ENCODE results near the gene KCNJ12.
"Not testable (repeated sequence)": the region's sequence is repeated elsewhere in the genome, so short reads cannot be mapped to it uniquely, and the experiment has no call there.

Gene KCNJ12

DNA sequence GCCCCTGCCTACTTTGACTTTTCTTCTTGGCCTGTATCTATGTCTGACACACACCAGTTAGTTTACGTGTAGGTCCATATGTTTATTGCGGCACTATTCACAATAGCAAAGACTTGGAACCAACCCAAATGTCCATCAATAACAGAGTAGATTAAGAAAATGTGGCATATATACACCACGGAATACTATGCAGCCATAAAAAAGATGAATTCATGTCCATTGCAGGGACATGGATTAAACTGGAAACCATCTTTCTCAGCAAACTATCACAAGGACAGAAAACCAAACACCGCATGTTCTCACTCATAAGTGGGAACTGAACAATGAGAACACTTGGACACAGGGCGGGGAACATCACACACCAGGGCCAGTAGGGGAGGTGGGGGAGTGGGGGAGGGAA, 80.3 kb downstream of the KCNJ12 start:
- DNase-seq, result not testable (repeated sequence)

DNA sequence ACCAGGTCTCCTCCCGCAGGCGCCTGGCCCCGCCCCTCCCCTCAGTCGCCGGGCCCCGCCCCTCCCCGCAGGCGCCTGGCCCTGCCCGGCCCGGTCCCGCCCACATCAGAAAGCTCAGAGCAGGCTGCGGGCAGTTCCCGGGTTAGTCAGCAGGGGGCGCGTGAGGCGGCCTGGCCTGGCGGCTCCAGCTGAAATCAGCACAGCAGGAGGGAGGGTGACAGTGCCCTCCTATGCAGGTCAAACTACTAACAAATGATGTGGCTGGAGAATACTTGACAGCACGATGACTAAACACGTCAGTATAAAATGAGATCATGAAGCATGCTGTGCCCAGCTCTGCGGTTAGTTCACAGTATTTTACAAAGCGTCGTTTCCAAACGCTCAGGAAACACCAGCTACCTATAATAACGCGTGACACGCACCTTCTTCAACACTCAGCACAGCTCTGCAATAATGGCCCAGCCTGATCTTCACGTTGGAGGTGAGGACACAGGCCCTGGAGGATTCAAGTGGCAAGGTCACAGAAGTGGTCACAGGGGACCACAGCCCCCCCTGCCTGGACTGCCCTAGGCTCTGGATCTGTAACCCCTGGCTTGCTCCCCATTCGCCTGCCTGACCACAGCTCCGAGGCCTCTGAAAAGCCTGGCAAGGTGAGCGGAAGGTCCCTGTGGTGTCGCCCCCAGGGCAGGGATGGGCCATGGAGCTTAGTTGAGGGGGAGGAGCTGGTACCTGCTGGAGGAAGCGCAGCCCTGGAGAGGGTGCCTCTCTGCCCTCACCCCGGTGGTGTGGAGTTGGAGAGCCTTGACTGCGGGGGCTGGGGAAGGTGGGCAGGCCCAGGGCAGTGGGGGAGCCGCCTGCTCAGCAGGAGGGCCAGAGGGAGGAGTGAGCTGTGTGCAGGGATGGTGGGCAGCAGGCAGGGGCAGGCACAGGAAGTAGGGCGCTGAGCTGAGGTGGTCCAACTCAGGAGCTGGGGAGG, 81.2 kb downstream of the KCNJ12 start:
- DNase-seq, result peak; percentile 90 to 91

DNA sequence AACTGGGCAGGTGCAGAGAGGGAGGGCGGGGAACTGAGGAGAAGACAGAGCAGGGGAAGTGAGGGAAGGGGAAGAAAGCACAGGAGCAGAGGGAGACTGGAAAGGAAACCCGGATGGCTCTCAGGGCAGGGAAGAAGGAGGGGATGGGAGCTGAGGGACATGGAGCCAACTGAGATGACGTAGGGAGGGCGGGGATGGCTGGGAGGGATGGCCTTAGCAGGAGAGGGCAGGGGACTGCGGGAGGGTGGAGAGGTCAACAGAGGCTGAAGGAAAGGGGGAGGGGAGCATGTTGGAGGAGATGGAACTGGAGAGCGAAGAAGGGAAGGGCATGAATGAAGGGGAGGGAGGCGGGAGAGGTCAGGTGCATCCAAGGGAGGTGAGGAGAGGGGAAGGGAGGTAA, 81.9 kb downstream of the KCNJ12 start:
- DNase-seq, result no peak

DNA sequence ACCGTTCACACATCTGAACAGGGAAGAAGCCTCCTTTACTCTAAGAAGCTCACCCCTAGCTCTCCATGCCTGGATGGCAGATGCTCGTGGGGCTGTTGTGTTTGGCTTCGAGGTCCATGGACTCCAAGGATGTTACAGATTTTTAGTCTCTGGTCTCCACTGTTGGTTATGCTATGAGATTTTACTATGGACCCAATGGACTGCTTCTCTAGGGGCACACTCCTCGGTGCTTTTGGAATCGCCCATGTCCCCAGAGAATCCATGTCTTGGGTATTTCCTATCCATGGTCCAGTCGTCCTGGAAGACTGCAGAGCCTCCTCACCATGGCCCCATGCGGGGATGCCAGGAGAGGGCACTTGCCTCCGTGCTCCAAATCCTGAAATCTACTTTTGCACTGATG, 83.4 kb downstream of the KCNJ12 start:
- no peak for DNase-seq

DNA sequence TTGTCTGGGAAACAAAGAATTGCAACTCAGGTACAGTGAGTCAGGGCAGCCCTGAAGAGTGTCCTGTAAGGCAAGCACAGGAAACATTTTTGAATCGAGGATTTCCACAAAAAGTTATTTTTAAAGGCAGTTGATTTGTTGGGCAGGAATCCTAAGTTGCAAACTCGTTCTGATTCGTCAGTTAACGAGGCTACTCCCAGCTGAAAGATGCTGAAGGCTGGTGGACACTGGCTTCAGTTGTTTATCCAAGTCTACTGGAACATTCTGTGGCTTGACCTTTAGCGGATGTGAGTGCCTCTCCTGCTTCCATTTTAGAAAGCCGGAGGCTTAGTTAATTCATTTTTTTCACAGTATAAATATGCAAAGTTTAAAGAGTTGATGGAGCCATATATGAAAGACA, 84.2 kb downstream of the KCNJ12 start:
- no peak for DNase-seq

DNA sequence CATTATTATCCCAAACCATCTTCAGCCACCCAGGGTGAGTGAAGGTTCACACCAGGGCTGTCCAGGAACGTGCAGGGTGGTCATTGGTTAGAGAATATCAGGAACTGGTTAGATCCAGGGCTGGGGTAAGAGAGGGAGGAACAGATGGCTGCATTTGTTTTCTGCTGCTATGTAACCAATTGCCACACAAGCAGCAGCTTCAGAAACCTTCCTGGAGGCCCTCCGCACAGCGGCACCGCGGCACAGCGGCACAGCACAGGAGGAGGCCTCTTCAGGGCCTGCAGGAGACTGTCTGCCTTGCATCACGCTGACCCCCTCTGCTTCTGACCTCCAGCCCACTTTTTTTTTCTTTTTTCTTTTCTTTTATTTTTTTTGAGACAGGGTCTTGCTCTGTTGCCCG, 86.1 kb downstream of the KCNJ12 start:
- no peak for DNase-seq

DNA sequence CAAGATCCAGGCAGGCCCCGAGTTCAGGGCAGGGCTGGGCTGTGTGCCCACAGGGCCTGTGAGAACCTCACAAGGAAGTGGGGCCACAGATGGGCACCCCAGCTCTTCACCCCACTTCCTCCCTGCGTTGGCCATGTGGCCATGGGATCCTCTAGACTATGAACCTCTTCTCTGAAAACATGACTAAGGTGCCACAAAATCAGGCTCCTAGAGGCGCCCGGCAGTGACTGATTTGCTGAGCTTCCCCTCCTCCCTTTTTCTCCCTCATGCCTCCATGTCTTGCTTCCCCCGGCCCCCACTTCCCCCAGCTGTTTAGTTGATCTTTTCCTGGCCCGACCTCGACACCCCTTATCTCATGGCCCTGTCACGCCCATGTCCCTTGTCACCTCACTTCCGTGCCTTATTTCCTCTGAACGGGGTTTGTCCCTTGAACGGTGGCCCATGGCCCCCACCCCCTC, 87.1 kb downstream of the KCNJ12 start:
- DNase-seq, result peak in 1 of 2 donors; percentile 6

DNA sequence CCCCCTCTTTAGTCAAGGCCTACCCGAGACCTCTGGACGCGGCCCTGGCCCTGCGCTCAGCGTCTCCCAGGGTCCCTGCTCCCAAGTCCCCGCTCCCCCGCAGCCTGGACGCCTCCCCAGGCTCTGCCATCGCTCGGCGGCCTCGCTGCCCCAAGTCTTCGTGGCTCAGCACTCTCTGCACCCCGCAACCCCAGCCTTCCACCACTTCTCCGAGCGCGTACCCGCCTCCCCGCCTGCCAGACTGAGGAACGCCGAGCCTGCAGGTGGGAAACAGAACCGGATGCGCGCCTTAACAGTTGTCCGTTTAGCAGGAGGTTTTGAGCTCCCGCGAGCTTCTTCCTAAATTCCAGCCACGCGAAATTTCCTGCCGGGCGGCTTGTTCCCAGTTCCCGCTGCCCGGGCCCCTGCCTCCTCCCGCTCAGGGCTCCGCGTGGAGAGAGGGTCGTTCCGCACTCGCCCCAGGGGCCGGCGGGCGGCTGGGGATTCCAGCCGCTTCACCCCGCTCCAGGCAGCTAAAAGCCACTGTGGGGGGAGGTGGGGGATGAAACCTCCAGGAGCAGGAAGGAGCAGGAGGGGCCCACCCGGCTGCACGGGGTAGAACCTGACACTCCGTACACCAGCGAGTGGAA, 87.7 kb downstream of the KCNJ12 start:
- DNase-seq, result no peak

DNA sequence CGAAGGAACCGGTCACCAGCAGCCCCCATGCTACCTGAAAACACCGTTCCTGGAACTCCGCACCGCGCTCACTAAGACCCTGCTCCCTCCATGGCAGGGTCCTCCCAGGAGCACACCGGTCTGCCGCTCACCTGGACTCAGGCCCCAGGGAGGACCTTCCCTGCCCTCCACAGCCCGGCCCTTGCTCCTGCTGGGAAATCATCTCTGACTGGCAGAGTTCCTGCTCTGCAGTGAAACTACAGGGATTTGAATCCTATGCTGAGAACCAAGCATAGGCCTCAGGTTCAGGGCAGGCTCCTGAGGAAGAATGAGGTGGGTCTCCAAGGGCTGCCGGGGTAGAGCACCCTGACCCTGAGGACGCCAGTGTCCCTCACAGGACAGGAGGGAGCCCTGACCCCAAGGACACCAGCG, 88.5 kb downstream of the KCNJ12 start:
- DNase-seq, result no peak

DNA sequence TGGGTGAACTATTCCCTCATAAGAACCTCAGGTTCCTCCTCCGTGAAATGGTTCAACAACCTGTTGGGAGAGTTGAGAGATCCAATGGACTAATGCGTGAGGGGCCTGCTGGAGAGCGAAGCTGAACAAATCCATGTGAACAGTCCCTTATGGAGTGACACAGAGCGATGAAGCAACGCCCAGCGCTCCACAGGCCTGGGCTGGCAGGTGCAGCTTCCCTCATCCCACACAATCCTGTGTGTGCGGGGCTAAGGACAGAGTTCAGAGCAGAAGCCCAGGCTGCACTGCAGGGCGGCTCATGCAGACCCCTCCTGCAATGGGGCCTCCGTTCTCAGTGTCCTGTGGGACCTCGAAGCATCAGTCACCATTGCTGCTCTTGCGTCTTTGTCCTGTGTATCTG, 90.4 kb downstream of the KCNJ12 start:
- no peak for DNase-seq

DNA sequence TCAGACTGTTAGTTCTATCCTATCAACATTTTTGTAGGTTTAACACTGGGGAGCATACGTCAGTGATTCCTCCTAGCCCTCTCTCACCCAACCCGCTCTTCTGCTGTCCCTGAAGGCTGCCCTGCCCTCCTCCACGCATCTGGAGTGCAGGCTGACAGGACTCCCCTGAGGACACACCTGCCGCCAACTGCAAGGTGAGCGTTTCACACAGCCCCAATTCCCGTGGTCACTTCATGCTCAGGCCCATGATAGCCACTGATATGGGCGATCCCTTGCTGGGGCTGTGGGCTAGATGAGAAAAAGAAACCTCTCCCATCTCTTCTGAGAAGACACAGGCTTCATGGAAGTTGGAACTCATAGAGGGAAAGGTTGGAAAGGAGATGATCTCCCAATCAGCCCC, 91.0 kb downstream of the KCNJ12 start:
- no peak for DNase-seq

DNA sequence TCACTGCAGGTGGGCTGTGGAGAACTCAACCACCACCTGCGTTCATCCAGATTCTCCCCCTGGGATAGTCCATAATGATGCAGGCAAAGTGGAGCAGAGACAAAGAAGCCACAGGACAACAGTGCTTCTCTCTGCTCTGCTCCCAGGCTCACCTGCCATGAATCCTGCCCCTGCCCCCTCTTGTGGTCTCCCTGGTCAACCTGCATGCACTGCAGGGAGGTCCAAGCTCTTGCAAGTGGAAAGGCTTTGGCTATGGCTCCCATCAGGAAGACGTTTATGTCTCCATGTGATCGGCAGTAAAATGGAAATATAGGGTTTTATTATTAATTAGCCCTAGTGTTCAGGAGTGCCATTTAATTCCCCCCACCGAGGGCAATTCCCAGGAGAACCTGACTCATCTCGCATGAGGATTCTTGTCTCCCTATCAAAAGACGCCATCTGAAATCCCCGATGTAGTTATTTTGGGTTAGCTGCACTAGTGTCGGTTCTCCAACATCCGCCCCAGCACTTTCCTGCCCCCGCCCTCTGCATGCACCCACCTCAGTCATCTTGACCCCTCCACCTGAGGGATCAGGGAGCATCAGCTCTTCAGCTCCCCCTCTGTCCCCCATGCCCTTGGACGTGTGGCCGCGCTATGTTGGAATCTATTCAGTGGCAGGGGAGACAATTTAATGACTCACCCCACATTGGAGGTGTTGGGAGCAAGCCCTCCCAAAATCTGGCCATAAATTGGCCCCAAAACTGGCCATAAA, 91.8 kb downstream of the KCNJ12 start:
- DNase-seq, result no peak
